Activated T-cell treated with anti-CD3 and anti-CD28 coated beads, Interleukin-2, amount 50 U/mL, for 72 hours (primary cell): ENCODE measurements around the gene CD3G. TPM values are rescaled to one million over a fixed set of nuclear protein-coding genes. Genes with fewer than 3 reads are reported as not detected.
"Not testable (repeated sequence)": the region's sequence is repeated elsewhere in the genome, so short reads cannot be mapped to it uniquely, and the experiment has no call there.

Source experiments
- ATAC-seq, 2 donors: fragments of 150-1000 bp; cut with Tn5 transposase; replicated peaks in 1 of 2; 2 replicates each; pipeline ENCODE4 v1.10.0; 2021; ENCODE audit warnings: moderate library complexity in 2 of 2, mild to moderate bottlenecking in 1 of 2
- DNase-seq, 2 donors: peaks; one replicate each; pipeline ENCODE4 v3.0.0; 2021 to 2022; ENCODE audit warnings: mixed read lengths in 1 of 2
- H3K27ac Mint-ChIP-seq: one replicate; pipeline ENCODE4 v1.8.0; 2022; ENCODE audit warnings: mild to moderate bottlenecking, moderate library complexity, mixed read lengths
- H3K27me3 Mint-ChIP-seq: one replicate; pipeline ENCODE4 v1.8.0; 2022; ENCODE audit warnings: low read depth, mixed read lengths
- H3K36me3 Mint-ChIP-seq, 2 donors: one replicate each; pipeline ENCODE4 v1.8.0; 2022; ENCODE audit warnings: mixed read lengths in 2 of 2, mild to moderate bottlenecking in 1 of 2; ENCODE audit not compliant: insufficient read depth in 2 of 2
- H3K4me1 Mint-ChIP-seq: one replicate; pipeline ENCODE4 v1.8.0; 2022; ENCODE audit warnings: low read depth, mixed read lengths
- H3K4me3 Mint-ChIP-seq, 2 donors: one replicate each; pipeline ENCODE4 v1.8.0; 2022; ENCODE audit warnings: mild to moderate bottlenecking in 2 of 2, mixed read lengths in 2 of 2, moderate library complexity in 2 of 2
- H3K9me3 Mint-ChIP-seq, 2 donors: one replicate each; pipeline ENCODE4 v1.8.0; 2022; ENCODE audit warnings: mixed read lengths in 2 of 2
- total RNA-seq, 2 donors: library from RNA; stranded (reverse); gene quantifications; one replicate each; pipeline ENCODE4 v1.2.3, GENCODE V29; 2022

Gene CD3G
- total RNA-seq, 2 donors from 2014 or later: 125 to 128 TPM

- H3K36me3 Mint-ChIP-seq: peaks cover 6 to 14% of the 10 kb centered on the region in 2 donors
- peak overlapping the region; percentile 96 to 98 for H3K4me3 Mint-ChIP-seq
- peaks cover 83% of the 10 kb centered on the region for H3K4me1 Mint-ChIP-seq
- DNase-seq: no peak
- no peaks in the 10 kb centered on the region for H3K27me3 Mint-ChIP-seq
- H3K27ac Mint-ChIP-seq: peak overlapping the region; percentile 100
- H3K9me3 Mint-ChIP-seq: no peaks in the 10 kb centered on the region
- no peak for ATAC-seq
Measured at GRCh38 chr11:118401880-118402590, 57.9 kb downstream of the CD3G start.

GRCh38 chr11:118402594-118402993, 58.5 kb downstream of the CD3G start:
- DNase-seq: not testable (repeated sequence)

More at GRCh38 chr11:118402594-118402993, 58.5 kb downstream of the CD3G start:
- Mint-ChIP-seq H3K27ac (peak overlapping the region; percentile 100), H3K4me1 (peaks cover 79% of the 10 kb centered on the region), H3K36me3 (peaks cover 6 to 17% of the 10 kb centered on the region in 2 donors), H3K4me3 (peak overlapping the region; percentile 96 to 98)
- ATAC-seq, H3K27me3 Mint-ChIP-seq, H3K9me3 Mint-ChIP-seq: not testable (repeated sequence)

Other genes with a start within 250 kb of the CD3G start
- under 1 TPM; 0.46 to 0.53 TPM for gene SCN4B, start 191.5 kb upstream of the CD3G start, total RNA-seq
- not detected for gene SCN2B, start 167.7 kb upstream of the CD3G start, total RNA-seq
- gene JAML, start 119.3 kb upstream of the CD3G start, total RNA-seq: 100 to 1,000 TPM; 272 to 369 TPM
- 10 to 100 TPM; 71.3 to 76.3 TPM for gene MPZL3, start 92.0 kb upstream of the CD3G start, total RNA-seq
- gene MPZL2, start 80.0 kb upstream of the CD3G start, total RNA-seq: 10 to 100 TPM; 10.1 to 12.9 TPM
- 100 to 1,000 TPM; 404 to 419 TPM for gene CD3E, start 39.6 kb upstream of the CD3G start, total RNA-seq
- 100 to 1,000 TPM; 245 to 250 TPM for gene CD3D, start 1.6 kb upstream of the CD3G start, total RNA-seq
- 10 to 100 TPM; 45.6 to 46.0 TPM for gene UBE4A, start 15.3 kb downstream of the CD3G start, total RNA-seq
- gene ATP5MG, start 57.3 kb downstream of the CD3G start, total RNA-seq: 100 to 1,000 TPM; 176 to 225 TPM
- 100 to 1,000 TPM; 106 to 124 TPM for gene KMT2A, start 92.1 kb downstream of the CD3G start, total RNA-seq
- gene TTC36, start 183.1 kb downstream of the CD3G start, total RNA-seq: 1 to 10 TPM in 1 of 2 donors, under 1 TPM in 1; 0.74 to 1.4 TPM
- gene TMEM25, start 186.8 kb downstream of the CD3G start, total RNA-seq: 10 to 100 TPM; 18.1 to 18.6 TPM
- 10 to 100 TPM; 20.7 to 32.3 TPM for gene IFT46, start 221.6 kb downstream of the CD3G start, total RNA-seq
- 100 to 1,000 TPM; 170 to 180 TPM for gene ARCN1, start 228.1 kb downstream of the CD3G start, total RNA-seq